ENCODE results near the gene CARS2.
"Not testable (repeated sequence)": the region's sequence is repeated elsewhere in the genome, so short reads cannot be mapped to it uniquely, and the experiment has no call there.

CARS2 gene

DNA sequence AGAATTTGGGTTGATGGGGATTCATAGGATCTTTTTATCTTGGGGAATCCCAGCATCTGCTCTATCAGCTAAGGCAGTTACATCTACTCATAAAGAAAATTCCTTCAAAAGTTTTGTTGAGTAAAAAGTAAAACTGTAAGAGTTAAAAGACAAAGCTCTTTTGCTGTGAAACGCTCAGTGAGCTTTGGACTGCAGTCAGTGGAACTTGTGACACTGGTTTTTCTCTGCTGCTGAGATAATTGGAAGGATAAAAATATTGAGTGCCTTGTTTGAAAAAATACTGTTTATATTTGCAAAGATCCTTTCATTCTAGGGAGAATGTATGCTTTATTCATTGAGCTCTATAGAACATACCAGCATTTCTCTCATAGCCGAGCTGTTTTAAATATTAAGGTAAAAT, 85.3 kb downstream of the CARS2 start:
- no peak for DNase-seq (ENCODE audit: low read depth in 2 of 2, low spot score in 1 of 2)

DNA sequence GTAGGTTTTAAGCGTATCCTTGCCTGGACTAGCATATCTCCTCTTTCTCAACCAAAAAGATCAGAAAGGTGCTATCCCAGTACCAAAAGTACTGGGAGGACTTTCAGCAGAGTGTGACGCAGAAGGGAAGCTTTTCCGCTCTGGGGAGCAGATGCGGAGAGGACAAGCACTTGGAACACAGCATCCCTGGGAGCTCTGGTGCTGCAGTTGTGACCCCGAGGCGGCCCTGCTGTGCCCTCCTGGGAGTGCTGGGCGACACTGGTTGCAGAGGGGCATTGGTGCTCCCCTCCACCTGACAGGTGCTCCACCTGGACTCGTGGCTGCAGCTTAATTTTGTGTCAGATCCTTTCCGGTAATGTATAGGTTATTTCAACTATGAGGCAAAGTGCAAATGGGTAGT, 87.1 kb downstream of the CARS2 start:
- no peak for DNase-seq (ENCODE audit: low read depth in 2 of 2, low spot score in 1 of 2)

DNA sequence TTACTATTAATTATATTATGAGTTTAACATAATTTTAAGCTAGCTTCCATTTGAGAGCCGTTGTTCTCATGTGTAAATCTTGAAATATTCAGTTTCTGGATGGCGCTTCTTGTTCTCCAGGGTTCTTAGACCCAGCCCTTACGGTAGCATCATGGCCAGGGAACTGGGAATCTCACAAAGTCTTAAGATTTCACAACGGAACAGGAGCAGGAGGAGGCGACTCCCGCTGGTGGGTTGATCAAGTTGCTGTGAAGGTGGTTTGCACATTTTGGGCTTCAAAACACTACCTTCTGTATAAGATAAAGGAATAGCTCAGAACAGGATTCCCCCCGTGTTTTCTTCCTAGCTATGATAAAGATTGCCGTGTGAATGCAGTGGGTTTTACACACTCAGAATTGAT, 87.7 kb downstream of the CARS2 start:
- DNase-seq (ENCODE audit: low read depth in 2 of 2, low spot score in 1 of 2) = no peak

DNA sequence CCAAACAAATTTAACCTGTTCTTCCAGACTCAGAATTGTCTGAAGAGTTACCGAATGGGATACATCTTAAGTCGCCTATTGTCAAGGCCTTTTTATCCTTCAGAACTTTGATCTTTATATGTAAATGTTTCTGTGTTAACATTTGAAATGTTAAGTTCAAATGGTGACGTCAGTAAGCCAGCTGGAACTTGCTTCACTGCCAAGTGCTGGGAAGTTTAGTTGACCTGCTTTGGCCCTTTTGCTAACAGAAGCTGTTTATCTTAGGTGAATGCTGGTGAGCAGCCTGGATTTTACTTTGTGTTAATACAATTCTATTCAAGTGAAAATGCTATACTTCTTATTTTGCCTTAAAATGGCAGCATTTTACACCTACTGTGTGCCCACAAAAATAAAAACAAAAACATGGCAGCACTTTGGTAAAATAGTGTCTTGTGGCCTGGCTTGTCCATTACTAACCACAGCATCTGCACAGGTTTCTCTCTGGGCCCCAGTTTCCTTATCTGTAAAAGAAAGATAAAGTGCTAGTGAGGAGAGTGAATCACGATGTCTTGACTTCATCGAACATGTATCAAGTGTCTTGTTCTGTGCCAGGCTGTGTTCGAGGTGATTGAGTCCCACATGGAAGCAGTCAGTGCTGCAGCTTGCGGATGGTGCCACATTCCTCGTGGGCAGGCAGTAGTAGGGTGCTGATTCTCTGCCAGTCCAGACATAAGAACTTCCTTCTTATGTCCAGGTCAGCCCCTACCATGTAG, 88.4 kb downstream of the CARS2 start:
- DNase-seq (ENCODE audit: low read depth in 2 of 2, low spot score in 1 of 2) = no peak

DNA sequence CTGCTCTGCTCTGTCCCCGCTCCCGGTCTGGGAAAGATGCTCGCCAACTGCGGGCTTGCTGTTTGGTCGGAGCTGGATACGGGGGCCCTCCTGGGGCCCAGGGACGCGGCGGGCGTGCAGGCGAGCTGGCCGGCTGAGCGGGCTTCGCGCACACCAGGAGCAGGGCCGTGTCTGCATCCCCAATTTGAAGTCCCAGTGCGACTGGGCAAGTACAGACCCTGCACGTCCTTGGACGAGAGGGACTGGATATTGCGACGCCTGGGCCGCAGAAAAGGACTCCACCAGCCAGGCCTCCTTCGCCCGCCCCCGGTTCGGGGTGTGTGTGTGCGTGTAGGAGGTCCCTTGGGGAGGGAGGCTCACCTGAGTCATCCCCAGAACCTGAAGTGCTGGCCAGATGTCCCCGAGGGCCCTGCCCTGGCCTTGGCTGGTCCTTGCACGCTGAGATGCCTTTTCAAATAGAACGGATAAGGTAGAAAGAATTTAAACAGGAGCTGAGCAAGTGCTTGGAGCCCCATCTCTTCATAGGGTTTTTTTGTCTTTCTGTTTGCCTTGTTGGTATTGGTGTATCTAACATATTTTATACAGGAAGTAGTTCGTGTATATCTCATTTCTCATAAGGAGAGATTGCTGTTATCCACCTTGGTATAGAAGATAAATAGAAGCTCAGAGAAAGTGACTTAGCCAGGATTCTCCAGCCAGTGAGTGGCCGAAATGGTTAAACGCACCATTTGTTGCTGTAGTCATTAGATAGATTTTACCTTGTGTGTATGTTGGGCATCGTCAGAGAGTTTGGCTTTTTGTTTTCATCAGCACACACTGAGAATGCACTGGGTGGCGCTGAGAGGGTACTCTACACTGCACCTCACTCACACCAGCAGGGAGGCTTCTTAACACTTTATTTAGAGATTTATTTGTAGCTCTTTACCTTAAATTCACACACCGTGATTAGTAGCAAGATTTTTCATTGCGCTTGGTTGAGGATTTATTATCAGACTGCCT, 89.5 kb downstream of the CARS2 start:
- no peak for DNase-seq (ENCODE audit: low read depth in 2 of 2, low spot score in 1 of 2)

DNA sequence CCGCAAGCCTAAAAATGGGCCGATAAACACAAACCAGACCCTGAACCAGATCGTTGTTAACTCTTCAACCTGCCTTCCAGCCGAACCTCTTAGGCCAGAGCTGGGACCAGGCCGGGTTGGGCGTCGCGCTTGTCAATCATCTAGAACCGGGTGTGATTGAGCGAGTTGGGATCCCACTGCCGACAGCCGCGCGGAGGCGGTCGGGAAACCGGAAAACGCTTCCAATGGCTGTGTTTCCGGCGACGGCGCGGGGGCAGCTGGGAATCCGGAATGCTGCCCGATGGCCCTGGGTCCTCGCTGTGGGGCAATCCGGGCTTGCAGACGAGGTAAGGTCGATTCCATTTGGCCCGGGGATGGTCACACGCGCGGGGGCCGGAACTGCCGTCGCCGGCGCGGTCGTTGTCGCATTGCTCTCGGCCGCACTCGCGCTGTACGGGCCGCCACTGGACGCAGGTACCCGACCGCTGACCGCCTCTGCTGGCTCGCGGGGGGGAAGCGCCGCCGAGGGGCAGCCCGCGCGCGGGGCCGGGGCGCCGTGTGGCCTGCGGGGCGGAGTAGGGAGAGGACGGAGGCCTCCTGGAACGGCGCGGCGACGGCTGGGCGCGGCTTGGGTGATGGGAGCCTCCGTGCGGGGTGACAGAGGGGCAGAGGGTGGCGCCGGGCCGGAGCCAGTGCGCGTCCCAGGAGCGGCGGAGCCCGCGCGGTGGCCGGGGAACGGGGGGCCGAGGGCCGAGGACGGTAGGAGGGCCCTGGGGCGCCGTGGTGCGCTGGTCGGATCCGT, 90.4 kb downstream of the CARS2 start, which contains the start of gene NAXD:
Gene NAXD, plus strand, starts transcription at position 224 of the 781 bp plus-strand sequence. Its CDS starts 57 bp downstream, at position 281.
- peak; percentile 24 to 49 for DNase-seq (ENCODE audit: low read depth in 2 of 2, low spot score in 1 of 2)

DNA sequence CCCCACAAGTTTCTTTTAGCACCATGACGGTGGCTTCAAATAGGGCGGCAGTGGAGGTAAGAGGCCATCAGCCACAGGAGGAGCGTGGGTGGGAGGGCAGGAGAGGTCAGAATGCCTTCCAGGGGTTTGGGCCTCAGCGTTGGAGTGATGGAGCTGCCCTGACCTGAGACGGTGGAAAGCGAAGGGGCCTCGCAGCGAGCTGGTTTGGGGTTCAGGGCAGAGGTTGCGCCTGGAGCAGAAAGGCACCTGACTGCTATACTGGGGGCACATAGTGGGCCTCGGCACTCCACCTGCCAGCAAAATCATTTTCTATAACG, 91.0 kb downstream of the CARS2 start:
- DNase-seq (ENCODE audit: low read depth in 2 of 2, low spot score in 1 of 2) = no peak

DNA sequence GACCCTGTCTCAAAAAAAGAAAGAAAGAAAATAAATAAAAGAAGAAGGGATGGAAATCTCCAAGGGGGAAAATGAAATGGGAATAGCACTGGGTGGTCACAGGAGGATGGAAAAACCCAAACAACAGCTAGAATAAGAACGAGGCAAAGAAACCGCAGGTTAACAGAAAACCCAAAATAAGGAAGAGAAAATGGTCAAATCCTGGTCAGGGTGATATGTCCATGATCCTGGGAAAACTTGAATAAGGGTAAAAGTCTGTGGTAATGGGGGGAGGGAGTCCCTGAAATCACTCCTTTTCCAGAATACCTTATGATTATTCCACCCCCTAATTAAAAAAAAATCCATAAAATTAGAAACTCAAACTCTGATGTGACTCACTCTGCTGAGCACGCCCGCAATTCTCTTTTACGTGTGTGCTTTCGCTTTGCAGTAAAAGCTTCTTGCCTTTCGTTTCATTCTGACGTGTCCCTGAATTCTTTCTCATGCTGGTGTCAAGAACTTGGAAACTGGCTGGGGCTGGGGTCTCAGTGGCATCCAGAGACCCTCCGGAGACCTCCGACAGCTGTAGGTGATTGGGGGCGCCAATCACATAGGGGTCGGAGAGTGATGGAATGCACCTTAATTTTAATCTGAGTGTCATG, 94.8 kb downstream of the CARS2 start:
- DNase-seq (ENCODE audit: low read depth in 2 of 2, low spot score in 1 of 2) = no peak

DNA sequence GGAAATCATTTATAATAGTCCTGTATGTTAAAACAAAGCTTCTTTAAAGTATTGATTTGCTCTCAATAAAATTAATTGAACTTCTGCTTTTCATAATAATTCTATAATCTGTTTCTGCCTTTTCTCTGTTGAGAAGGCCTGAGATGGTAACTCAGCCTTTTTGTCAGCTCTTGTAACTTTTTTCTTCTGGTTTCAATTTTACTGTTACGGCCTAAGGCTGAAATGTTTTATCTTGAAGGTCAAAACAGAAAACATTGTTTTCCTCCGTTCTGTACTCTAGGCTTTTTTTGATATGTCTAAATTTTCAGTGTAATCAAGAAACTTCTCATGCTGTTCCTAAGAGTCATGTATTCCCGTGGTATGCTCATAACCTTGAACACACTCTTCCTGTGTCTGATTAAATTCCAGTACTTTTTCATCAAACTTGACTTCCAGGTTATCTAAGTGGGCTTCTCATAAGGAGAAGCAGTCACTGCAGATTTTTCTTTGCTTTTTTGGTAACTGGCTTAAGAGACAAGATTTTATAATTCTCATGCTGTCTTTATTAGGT, 98.2 kb downstream of the CARS2 start:
- DNase-seq (ENCODE audit: low read depth in 2 of 2, low spot score in 1 of 2) = no peak

DNA sequence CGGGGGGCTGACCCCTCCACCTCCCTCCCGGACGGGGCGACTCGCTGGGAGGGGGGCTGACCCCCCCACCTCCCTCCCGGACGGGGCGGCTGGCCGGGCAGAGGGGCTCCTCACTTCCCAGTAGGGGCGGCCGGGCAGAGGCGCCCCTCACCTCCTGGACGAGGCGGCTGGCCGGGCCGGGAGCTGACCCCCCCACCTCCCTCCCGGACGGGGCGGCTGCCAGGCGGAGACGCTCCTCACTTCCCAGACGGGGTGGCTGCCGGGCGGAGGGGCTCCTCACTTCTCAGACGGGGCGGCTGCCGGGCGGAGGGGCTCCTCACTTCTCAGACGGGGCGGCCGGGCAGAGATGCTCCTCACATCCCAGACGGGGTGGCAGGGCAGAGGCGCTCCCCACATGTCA, 99.6 kb downstream of the CARS2 start:
- DNase-seq (ENCODE audit: low read depth in 2 of 2, low spot score in 1 of 2) = not testable (repeated sequence)

DNA sequence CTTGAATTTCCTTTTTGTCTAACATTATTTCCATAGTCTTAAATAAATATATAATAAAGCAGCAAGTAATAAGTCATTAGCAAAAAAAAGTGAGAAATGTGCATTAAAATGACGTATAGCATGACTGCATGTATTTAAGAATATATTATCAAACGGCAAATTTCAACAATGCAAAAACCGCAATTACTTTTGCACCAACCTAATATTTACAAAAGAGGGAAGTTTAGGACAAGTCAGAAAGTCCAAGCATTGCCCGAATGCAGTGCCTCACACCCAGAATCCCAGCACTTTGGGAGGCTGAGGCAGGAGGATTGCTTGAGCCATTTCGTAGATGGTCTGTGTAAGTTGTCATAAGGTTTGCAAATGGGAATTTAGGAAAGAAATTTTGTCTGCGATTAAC, 100.8 kb downstream of the CARS2 start:
- DNase-seq (ENCODE audit: low read depth in 2 of 2, low spot score in 1 of 2) = no peak

DNA sequence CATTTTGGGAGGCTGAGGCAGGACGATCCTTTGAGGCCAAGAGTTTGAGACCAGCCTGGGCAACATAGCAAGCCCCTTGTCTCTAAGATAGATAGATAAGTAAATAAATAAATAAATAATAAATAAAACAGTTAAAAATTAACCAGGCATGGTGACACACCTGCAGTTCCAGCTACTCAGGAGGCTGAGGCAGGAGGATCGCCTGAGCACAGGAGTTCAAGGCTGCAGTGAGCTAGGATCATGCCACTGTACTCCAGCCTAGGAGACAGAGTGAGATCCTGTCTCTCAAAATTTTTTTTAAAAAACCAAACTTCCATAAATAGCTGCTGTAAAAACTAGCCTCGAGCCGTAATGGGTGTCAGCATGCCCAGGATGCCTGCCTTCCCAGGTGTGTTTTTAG, 104.9 kb downstream of the CARS2 start:
- DNase-seq (ENCODE audit: low read depth in 2 of 2, low spot score in 1 of 2) = no peak

DNA sequence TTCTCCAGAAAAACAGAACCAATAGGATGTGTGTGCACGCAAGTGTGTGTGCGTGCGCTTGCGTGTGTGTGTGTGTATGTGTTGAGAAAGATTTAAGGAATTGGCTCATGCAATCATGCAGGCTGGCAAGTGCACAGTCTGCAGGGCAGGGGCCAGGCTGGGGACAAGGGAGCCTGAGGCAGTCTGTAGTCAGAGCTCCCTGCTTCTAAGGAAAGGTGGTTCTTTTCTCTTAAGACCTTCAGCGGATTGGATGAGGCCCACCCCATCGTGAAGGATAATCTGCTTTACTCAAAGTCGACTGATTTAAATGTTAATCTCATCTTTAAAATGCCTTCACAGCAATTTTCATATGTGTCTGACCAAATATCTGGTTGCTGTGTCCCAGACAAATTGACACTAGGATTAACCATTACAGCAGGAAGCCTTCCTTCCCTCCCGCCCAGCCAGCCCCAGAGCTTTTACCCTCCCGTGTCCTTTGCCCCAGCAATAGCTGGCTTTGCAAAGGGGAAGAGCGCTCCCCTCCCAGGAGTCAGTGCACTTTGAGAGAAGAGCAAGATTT, 105.6 kb downstream of the CARS2 start:
- no peak for DNase-seq (ENCODE audit: low read depth in 2 of 2, low spot score in 1 of 2)

DNA sequence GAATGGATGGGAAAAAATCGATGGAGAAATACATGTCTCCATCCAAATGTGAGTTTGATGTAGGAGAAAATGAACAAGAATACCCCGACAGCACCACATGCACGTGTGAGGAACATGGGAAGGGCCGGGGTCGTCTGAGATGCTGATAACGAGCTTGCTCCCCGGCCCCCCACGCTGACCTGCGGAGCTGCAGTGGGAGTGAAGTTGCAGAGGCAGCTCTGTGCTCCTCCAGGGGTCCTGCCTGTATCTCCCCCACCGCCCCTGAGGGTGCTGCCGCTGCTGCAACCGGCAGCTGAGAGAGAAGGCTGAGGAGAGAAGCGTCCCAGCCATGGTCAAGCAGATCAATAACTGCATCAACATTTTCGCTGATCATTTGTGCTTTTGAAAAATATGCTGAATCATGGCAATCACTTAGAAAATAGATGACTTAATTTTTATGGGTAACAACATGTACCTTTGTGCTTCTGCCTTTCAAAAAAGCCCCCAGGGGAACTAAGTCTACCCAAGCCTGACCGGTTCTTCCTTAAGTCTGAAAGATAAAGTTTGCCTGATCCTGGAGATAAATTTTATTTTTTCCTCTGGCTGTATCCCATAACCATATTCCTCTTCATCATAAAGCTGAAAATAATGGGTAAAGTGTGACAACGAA, 108.8 kb downstream of the CARS2 start:
- no peak for DNase-seq (ENCODE audit: low read depth in 2 of 2, low spot score in 1 of 2)

DNA sequence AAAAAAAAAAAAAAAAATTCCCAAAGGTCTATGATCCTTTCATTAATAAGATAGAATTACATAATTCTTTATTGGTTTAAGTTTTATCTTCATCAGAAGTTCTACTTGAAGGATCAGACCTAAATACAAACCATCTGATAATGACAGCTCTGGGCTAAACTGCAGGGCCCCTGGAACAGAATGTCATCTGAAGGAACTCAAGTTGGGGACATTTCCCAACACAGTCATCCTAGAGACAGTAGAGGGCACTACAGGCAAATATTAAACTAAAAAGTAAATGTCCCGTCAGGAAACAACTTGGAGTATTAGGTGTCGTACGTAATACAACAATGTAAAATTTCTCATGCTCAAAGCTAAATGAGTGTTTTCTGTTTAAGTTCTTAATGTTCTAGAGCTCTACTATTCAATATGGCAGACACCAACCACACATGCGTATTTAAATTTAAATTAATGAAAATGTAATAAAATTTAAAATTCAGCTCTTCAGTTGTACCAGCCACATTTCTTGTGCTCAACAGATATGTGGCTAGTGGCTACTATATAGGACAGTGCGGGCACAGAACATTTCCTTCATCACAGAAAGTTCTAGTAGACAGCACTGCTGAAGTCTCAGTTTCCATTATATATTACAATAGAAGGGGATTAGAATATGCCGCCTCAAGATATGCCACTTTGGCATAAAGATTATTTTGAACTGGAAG, 112.3 kb downstream of the CARS2 start:
- no peak for DNase-seq (ENCODE audit: low read depth in 2 of 2, low spot score in 1 of 2)

DNA sequence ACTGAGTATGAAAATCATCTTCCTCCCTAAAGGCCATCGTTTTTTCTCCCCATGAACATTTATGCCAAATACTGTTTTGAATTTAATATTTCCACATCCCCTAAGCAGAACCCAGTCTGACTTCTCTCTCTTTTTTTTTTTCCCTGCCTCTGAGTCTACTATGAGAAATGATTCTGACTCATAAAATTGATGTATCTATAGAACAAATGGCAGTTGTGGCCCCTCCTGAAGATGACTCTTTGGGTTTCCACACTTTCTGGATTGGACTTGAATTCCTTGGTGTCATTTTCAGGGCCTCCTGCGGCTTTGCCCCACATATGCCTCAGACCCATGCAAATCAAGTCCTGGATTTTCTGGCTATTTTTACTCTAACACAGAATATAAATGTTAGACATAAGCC, 113.3 kb downstream of the CARS2 start:
- DNase-seq (ENCODE audit: low read depth in 2 of 2, low spot score in 1 of 2) = no peak

Measured in stimulated activated CD8-positive, alpha-beta memory T cell treated with anti-CD3 and anti-CD28 coated beads, Interleukin-4, amount 100 ng/mL, for 1 hour (primary cell).